Lower leg skin (tissue), 3 donors: Measurements from ENCODE around the gene SDK1.

Experiments used
- POLR2A ChIP-seq, 2 donors: fragments of 450-650 bp; IDR thresholded peaks; one replicate each; pipeline ENCODE4 v1.6.1; 2016 to 2017; ENCODE audit warnings: antibody characterized with exemption in 2 of 2, mild to moderate bottlenecking in 1 of 2, moderate library complexity in 1 of 2
- TF ChIP-seq, protein P1 (sequence below), 3 donors: fragments of 450-650 bp; IDR thresholded peaks; one replicate each; pipeline ENCODE4 v1.5.1; 2016; ENCODE audit warnings: antibody characterized with exemption in 3 of 3, mild to moderate bottlenecking in 3 of 3, moderate library complexity in 2 of 3

DNA sequence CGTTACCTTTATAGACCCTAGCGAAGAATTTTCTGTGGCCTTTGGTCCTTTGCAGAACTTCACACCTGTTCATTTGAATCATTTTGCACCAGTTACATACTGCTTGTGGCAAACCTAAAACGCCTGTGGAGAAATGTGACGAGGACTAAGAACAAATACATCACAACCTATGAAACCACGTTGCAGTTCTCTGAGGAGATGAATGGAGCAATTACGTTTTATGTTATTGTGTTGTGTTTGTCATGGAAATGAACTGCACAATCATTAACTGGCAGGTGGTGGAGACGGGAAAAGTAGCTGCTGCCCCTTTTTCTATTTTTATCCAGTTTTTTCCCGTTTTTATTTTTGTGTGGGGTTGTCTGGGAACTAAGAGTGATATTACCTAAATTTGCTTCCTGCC is 505.5 kb downstream of the SDK1 start:
- TF ChIP-seq, protein P1, sequence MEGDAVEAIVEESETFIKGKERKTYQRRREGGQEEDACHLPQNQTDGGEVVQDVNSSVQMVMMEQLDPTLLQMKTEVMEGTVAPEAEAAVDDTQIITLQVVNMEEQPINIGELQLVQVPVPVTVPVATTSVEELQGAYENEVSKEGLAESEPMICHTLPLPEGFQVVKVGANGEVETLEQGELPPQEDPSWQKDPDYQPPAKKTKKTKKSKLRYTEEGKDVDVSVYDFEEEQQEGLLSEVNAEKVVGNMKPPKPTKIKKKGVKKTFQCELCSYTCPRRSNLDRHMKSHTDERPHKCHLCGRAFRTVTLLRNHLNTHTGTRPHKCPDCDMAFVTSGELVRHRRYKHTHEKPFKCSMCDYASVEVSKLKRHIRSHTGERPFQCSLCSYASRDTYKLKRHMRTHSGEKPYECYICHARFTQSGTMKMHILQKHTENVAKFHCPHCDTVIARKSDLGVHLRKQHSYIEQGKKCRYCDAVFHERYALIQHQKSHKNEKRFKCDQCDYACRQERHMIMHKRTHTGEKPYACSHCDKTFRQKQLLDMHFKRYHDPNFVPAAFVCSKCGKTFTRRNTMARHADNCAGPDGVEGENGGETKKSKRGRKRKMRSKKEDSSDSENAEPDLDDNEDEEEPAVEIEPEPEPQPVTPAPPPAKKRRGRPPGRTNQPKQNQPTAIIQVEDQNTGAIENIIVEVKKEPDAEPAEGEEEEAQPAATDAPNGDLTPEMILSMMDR (IDR thresholded peaks at IDR 0.05), result no peak
- TF ChIP-seq POLR2A (IDR thresholded peaks at IDR 0.05), result no peak
